ENCODE data around the gene BOK.

BOK gene

GRCh38 chr2:241560162-241560882 is 1.8 kb downstream of the BOK start:
- TF ChIP-seq SIN3A (IDR thresholded peaks at IDR 0.05; ENCODE audit: borderline replicate concordance, insufficient read depth, low read length) (no peak), POLR2AphosphoS5 (IDR thresholded peaks at IDR 0.05; ENCODE audit: low read depth, low read length) (no peak), FOXP2 (optimal IDR thresholded peaks at IDR 0.05; ENCODE audit: borderline replicate concordance, extremely low read depth, extremely low read length, insufficient read depth) (no peak), REST (IDR thresholded peaks at IDR 0.05; ENCODE audit: insufficient read depth in 1 of 2, low read depth in 2 of 2, low read length in 2 of 2) (no peak), TAF1 (IDR thresholded peaks at IDR 0.05; ENCODE audit: borderline replicate concordance, insufficient read depth, low read length) (no peak)

GRCh38 chr2:241560883-241561474 is 2.4 kb downstream of the BOK start:
- TF ChIP-seq FOXP2 (optimal IDR thresholded peaks at IDR 0.05; ENCODE audit: borderline replicate concordance, extremely low read depth, extremely low read length, insufficient read depth) (no peak), TAF1 (IDR thresholded peaks at IDR 0.05; ENCODE audit: borderline replicate concordance, insufficient read depth, low read length) (no peak), POLR2AphosphoS5 (IDR thresholded peaks at IDR 0.05; ENCODE audit: low read depth, low read length) (no peak), REST (IDR thresholded peaks at IDR 0.05; ENCODE audit: insufficient read depth in 1 of 2, low read depth in 2 of 2, low read length in 2 of 2) (no peak), SIN3A (IDR thresholded peaks at IDR 0.05; ENCODE audit: borderline replicate concordance, insufficient read depth, low read length) (0 out of 2 replicates have a peak, but pooled peaks have one; percentile 59)

GRCh38 chr2:241561832-241562231 is 3.3 kb downstream of the BOK start:
- TF ChIP-seq REST (IDR thresholded peaks at IDR 0.05; ENCODE audit: insufficient read depth in 1 of 2, low read depth in 2 of 2, low read length in 2 of 2) (no peak), SIN3A (IDR thresholded peaks at IDR 0.05; ENCODE audit: borderline replicate concordance, insufficient read depth, low read length) (no peak), FOXP2 (optimal IDR thresholded peaks at IDR 0.05; ENCODE audit: borderline replicate concordance, extremely low read depth, extremely low read length, insufficient read depth) (no peak), TAF1 (IDR thresholded peaks at IDR 0.05; ENCODE audit: borderline replicate concordance, insufficient read depth, low read length) (no peak), POLR2AphosphoS5 (IDR thresholded peaks at IDR 0.05; ENCODE audit: low read depth, low read length) (no peak)

- TF ChIP-seq REST (IDR thresholded peaks at IDR 0.05; ENCODE audit: insufficient read depth in 1 of 2, low read depth in 2 of 2, low read length in 2 of 2) = no peak
- no peak for TF ChIP-seq FOXP2 (optimal IDR thresholded peaks at IDR 0.05; ENCODE audit: borderline replicate concordance, extremely low read depth, extremely low read length, insufficient read depth)
- TF ChIP-seq POLR2AphosphoS5 (IDR thresholded peaks at IDR 0.05; ENCODE audit: low read depth, low read length) = no peak
- no peak for TF ChIP-seq TAF1 (IDR thresholded peaks at IDR 0.05; ENCODE audit: borderline replicate concordance, insufficient read depth, low read length)
Observed at GRCh38 chr2:241562269-241562891, 3.8 kb downstream of the BOK start.
